Nephron progenitor cell (in vitro differentiated cells): ENCODE data around the gene CREG2.
A peak's percentile ranks its signal among the peaks of the same experiment; 100 is the strongest.

Experiments
- DNase-seq: peaks from one replicate; pipeline ENCODE4 v3.0.0; 2021
- H3K27ac Mint-ChIP-seq: 2 replicates; pipeline ENCODE4 v1.8.0; 2021; ENCODE audit warnings: mild to moderate bottlenecking, moderate library complexity, mixed read lengths
- H3K27me3 Mint-ChIP-seq: 2 replicates; pipeline ENCODE4 v1.8.0; 2021; ENCODE audit warnings: mild to moderate bottlenecking, low read depth, mixed read lengths; ENCODE audit not compliant: poor library complexity
- H3K36me3 Mint-ChIP-seq: 2 replicates; pipeline ENCODE4 v1.8.0; 2021; ENCODE audit warnings: low read depth, mixed read lengths
- H3K4me1 Mint-ChIP-seq: 2 replicates; pipeline ENCODE4 v1.8.0; 2021; ENCODE audit warnings: mixed read lengths
- H3K4me3 Mint-ChIP-seq: 2 replicates; pipeline ENCODE4 v1.8.0; 2021; ENCODE audit warnings: mild to moderate bottlenecking, moderate library complexity, mixed read lengths
- H3K9me3 Mint-ChIP-seq: 2 replicates; pipeline ENCODE4 v1.8.0; 2021; ENCODE audit warnings: mild to moderate bottlenecking, moderate library complexity, mixed read lengths
- CTCF ChIP-seq: fragments of 200-600 bp; sonication (generic); IDR thresholded peaks from 2 replicates; pipeline ENCODE4 v1.5.0; 2021; ENCODE audit warnings: antibody characterized with exemption

Gene CREG2

DNA sequence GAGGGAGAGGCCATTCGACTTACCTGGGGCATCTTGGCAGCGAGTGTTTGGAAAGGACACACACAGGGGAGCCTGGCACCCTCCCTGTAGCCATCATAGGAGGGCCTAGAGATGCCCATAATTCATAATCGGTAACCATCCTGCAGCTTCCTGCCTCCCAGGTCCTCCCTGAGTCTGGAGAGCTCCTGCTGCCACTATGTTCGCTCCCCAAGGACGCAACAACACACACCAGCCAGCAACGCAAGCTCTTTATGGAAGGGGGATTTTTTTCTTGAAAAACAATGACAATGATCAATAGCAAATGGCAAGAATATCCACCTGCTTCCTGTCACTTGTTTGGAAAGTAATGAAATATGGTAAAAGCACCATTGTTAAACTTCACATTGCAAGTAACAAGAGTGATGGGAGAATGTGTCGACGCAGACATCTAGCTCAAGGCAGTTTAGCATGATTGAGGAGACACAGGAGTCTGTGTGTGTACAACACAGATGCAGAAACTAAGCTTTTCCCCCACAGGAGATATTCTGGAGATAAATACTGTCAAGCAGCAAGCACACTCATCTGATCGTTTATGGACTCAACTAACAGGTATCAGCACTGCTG, 24.9 kb upstream of the CREG2 start:
- H3K27me3 Mint-ChIP-seq = peaks cover 22% of the 10 kb centered on the region
- no peak overlapping the region for H3K4me3 Mint-ChIP-seq
- no peak overlapping the region for H3K27ac Mint-ChIP-seq
- H3K9me3 Mint-ChIP-seq = peaks cover 8% of the 10 kb centered on the region
- no peaks in the 10 kb centered on the region for H3K36me3 Mint-ChIP-seq
- peaks cover 16% of the 10 kb centered on the region for H3K4me1 Mint-ChIP-seq
- DNase-seq = no peak
- TF ChIP-seq CTCF = no peak

DNA sequence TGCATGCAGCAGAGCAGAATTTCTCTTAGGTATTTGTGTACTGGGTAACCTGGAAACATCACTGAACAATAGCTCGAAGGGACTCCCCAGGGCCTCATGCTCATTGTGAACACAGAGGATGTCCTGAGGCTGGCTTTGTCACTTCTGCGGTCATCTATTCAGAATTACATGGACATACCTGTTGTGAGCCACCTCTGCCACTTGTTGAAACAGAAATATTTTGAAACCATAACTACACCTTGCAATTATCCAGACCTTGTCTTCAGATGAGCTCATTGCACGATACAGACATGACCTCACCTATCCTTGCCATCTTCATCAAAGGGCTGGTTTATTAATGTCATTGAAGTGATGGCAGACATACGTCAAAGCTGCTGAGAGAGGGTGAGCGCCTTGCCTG, 23.4 kb upstream of the CREG2 start:
- Mint-ChIP-seq H3K36me3 (no peaks in the 10 kb centered on the region), H3K9me3 (peaks cover 8% of the 10 kb centered on the region), H3K4me1 (peaks cover 5% of the 10 kb centered on the region), H3K27ac (no peak overlapping the region), H3K27me3 (peaks cover 22% of the 10 kb centered on the region), H3K4me3 (no peak overlapping the region)
- DNase-seq = no peak
- TF ChIP-seq CTCF = no peak

GRCh38 chr2:101410114-101410513, 22.8 kb upstream of the CREG2 start:
- DNase-seq = no peak
- Mint-ChIP-seq H3K27me3 (peaks cover 22% of the 10 kb centered on the region), H3K27ac (peak overlapping the region; percentile 50), H3K4me3 (no peak overlapping the region), H3K4me1 (no peaks in the 10 kb centered on the region), H3K9me3 (peaks cover 5% of the 10 kb centered on the region), H3K36me3 (no peaks in the 10 kb centered on the region)
- no peak for TF ChIP-seq CTCF

GRCh38 chr2:101409699-101410098, 22.4 kb upstream of the CREG2 start:
- peaks cover 20% of the 10 kb centered on the region for H3K27me3 Mint-ChIP-seq
- peaks cover 1% of the 10 kb centered on the region for H3K9me3 Mint-ChIP-seq
- no peak overlapping the region for H3K4me3 Mint-ChIP-seq
- H3K4me1 Mint-ChIP-seq = no peaks in the 10 kb centered on the region
- no peak for DNase-seq
- no peak for TF ChIP-seq CTCF
- no peaks in the 10 kb centered on the region for H3K36me3 Mint-ChIP-seq
- peak overlapping the region; percentile 50 for H3K27ac Mint-ChIP-seq

GRCh38 chr2:101408925-101409324, 21.6 kb upstream of the CREG2 start:
- peaks cover 17% of the 10 kb centered on the region for H3K27me3 Mint-ChIP-seq
- no peak for DNase-seq
- H3K4me3 Mint-ChIP-seq = no peak overlapping the region
- H3K9me3 Mint-ChIP-seq = no peaks in the 10 kb centered on the region
- H3K27ac Mint-ChIP-seq = no peak overlapping the region
- H3K4me1 Mint-ChIP-seq = peaks cover 4% of the 10 kb centered on the region
- H3K36me3 Mint-ChIP-seq = no peaks in the 10 kb centered on the region
- TF ChIP-seq CTCF = no peak

DNA sequence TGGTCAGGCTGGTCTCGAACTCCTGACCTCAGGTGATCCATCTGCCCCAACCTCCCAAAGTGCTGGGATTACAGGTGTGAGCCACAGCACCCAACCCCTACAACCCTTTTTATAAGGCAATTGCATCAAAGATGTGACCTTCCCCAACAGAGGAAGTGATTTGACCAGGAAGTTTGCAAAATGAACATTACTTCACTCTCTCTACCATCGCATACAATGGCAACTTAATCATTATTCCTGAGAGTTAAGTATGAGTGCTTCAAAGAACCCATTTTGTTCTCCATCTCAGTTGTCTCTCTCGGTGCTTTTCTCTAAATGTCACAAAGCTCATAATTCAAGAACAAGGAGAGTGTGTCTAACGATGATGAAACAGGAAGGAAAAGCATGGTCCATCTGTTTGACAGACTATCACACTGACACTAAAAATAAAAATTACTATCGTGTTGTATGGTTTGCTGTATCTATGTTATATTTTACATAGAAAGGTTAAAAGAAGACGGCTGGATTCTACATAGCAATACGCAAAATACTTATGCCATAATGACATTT, 18.1 kb upstream of the CREG2 start:
- H3K9me3 Mint-ChIP-seq = no peaks in the 10 kb centered on the region
- no peak for TF ChIP-seq CTCF
- H3K36me3 Mint-ChIP-seq = no peaks in the 10 kb centered on the region
- peaks cover 22% of the 10 kb centered on the region for H3K4me1 Mint-ChIP-seq
- H3K4me3 Mint-ChIP-seq = no peak overlapping the region
- no peak for DNase-seq
- H3K27ac Mint-ChIP-seq = no peak overlapping the region
- peaks cover 9% of the 10 kb centered on the region for H3K27me3 Mint-ChIP-seq
